Rectal smooth muscle tissue (tissue), 1 donor: ENCODE results near the gene DCST1.

Source experiments
- H3K27ac ChIP-seq: one replicate; pipeline ENCODE4 v1.7.0; 2013; ENCODE audit warnings: low read depth, low read length, inconsistent platforms
- H3K27me3 ChIP-seq: one replicate; pipeline ENCODE4 v1.7.0; 2013; ENCODE audit warnings: low read length; ENCODE audit not compliant: control insufficient read depth, insufficient read depth
- H3K36me3 ChIP-seq: one replicate; pipeline ENCODE4 v1.7.0; 2013; ENCODE audit warnings: low read length; ENCODE audit not compliant: control insufficient read depth, insufficient read depth
- H3K4me1 ChIP-seq: one replicate; pipeline ENCODE4 v1.7.0; 2013; ENCODE audit warnings: low read length; ENCODE audit not compliant: control insufficient read depth, insufficient read depth
- H3K4me3 ChIP-seq: one replicate; pipeline ENCODE4 v1.7.0; 2013; ENCODE audit warnings: low read length
- H3K9ac ChIP-seq: one replicate; pipeline ENCODE4 v1.7.0; 2013; ENCODE audit warnings: low read length

DCST1 gene

GRCh38 chr1:155080312-155081228, 46.9 kb downstream of the DCST1 start:
- peak overlapping the region; percentile 51 for H3K4me3 ChIP-seq
- no peak overlapping the region for H3K27ac ChIP-seq
- peaks cover 16% of the 10 kb centered on the region for H3K4me1 ChIP-seq
- no peaks in the 10 kb centered on the region for H3K36me3 ChIP-seq
- H3K27me3 ChIP-seq, result peaks cover 33% of the 10 kb centered on the region
- no peak overlapping the region for H3K9ac ChIP-seq

- Histone ChIP-seq H3K4me1 (peaks cover 17% of the 10 kb centered on the region), H3K36me3 (no peaks in the 10 kb centered on the region), H3K27me3 (peaks cover 33% of the 10 kb centered on the region), H3K9ac (no peak overlapping the region), H3K4me3 (peak overlapping the region; percentile 29), H3K27ac (no peak overlapping the region)
These were observed 48.1 kb downstream of the DCST1 start for GRCh38 chr1:155081472-155082300.

- Histone ChIP-seq H3K4me1 (peaks cover 17% of the 10 kb centered on the region), H3K27ac (no peak overlapping the region), H3K9ac (no peak overlapping the region), H3K36me3 (no peaks in the 10 kb centered on the region), H3K27me3 (peaks cover 33% of the 10 kb centered on the region), H3K4me3 (peak overlapping the region; percentile 29)
These were observed 48.9 kb downstream of the DCST1 start for GRCh38 chr1:155082301-155083051.

GRCh38 chr1:155083052-155083541, 49.5 kb downstream of the DCST1 start:
- H3K27me3 ChIP-seq, result peaks cover 33% of the 10 kb centered on the region
- no peak overlapping the region for H3K27ac ChIP-seq
- H3K4me3 ChIP-seq, result no peak overlapping the region
- peaks cover 17% of the 10 kb centered on the region for H3K4me1 ChIP-seq
- H3K36me3 ChIP-seq, result no peaks in the 10 kb centered on the region
- no peak overlapping the region for H3K9ac ChIP-seq

- Histone ChIP-seq H3K9ac (no peak overlapping the region), H3K27ac (no peak overlapping the region), H3K4me3 (peak overlapping the region; percentile 40), H3K36me3 (no peaks in the 10 kb centered on the region), H3K27me3 (peaks cover 33% of the 10 kb centered on the region), H3K4me1 (peaks cover 17% of the 10 kb centered on the region)
These were observed 50.5 kb downstream of the DCST1 start for GRCh38 chr1:155083865-155084721.

- peak overlapping the region; percentile 69 for H3K9ac ChIP-seq
These were observed 51.3 kb downstream of the DCST1 start for GRCh38 chr1:155084722-155085503.

GRCh38 chr1:155085504-155086127, 52.0 kb downstream of the DCST1 start:
- peak overlapping the region; percentile 86 for H3K4me3 ChIP-seq
- peak overlapping the region; percentile 58 for H3K9ac ChIP-seq
- H3K27me3 ChIP-seq, result peaks cover 23% of the 10 kb centered on the region
- peaks cover 14% of the 10 kb centered on the region for H3K4me1 ChIP-seq
- peak overlapping the region; percentile 79 for H3K27ac ChIP-seq
- no peaks in the 10 kb centered on the region for H3K36me3 ChIP-seq

More at GRCh38 chr1:155084722-155085503, 51.3 kb downstream of the DCST1 start:
- no peaks in the 10 kb centered on the region for H3K36me3 ChIP-seq
- H3K4me3 ChIP-seq, result peak overlapping the region; percentile 86
- H3K27ac ChIP-seq, result peak overlapping the region; percentile 79
- peaks cover 26% of the 10 kb centered on the region for H3K27me3 ChIP-seq
- peaks cover 16% of the 10 kb centered on the region for H3K4me1 ChIP-seq

- H3K27ac ChIP-seq, result no peak overlapping the region
- H3K27me3 ChIP-seq, result peaks cover 19% of the 10 kb centered on the region
- peaks cover 9% of the 10 kb centered on the region for H3K4me1 ChIP-seq
- H3K9ac ChIP-seq, result no peak overlapping the region
- H3K36me3 ChIP-seq, result no peaks in the 10 kb centered on the region
- H3K4me3 ChIP-seq, result no peak overlapping the region
These were observed 52.6 kb downstream of the DCST1 start for GRCh38 chr1:155086128-155086741.

GRCh38 chr1:155086856-155087535, 53.4 kb downstream of the DCST1 start:
- Histone ChIP-seq H3K27me3 (peaks cover 15% of the 10 kb centered on the region), H3K4me3 (no peak overlapping the region), H3K36me3 (no peaks in the 10 kb centered on the region), H3K27ac (no peak overlapping the region), H3K4me1 (peaks cover 7% of the 10 kb centered on the region), H3K9ac (no peak overlapping the region)
